OCI-LY3 (cell line): ENCODE results near the gene HSPA8.

Source experiments
- H2AFZ ChIP-seq: fragments of 200-600, 300-600 bp; shearing (Covaris generic); 2 replicates; pipeline ENCODE4 v1.6.0; 2014; ENCODE audit warnings: antibody characterized with exemption, low read depth, low read length
- H3K27ac ChIP-seq: fragments of 200-600, 300-600 bp; sonication (generic); 2 replicates; pipeline ENCODE4 v1.5.1; 2014; ENCODE audit warnings: mild to moderate bottlenecking, low read length, moderate library complexity, mixed read lengths
- H3K27me3 ChIP-seq: fragments of 200-600, 300-600 bp; sonication (generic); 2 replicates; pipeline ENCODE4 v1.6.1; 2014; ENCODE audit warnings: low read depth, low read length, mixed read lengths
- H3K36me3 ChIP-seq: fragments of 200-600, 300-600 bp; sonication (generic); replicated peaks from 2 replicates; pipeline ENCODE3; 2014; ENCODE audit warnings: low read depth, low read length, mixed read lengths
- H3K4me1 ChIP-seq: fragments of 300-600, 200-600 bp; sonication (generic); 2 replicates; pipeline ENCODE4 v1.6.1; 2014; ENCODE audit warnings: low read length, mixed read lengths
- H3K4me2 ChIP-seq: fragments of 200-600, 300-600 bp; sonication (generic); 2 replicates; pipeline ENCODE4 v1.6.1; 2014; ENCODE audit warnings: low read length, mixed read lengths
- H3K4me3 ChIP-seq: fragments of 300-600, 200-600 bp; sonication (generic); 2 replicates; pipeline ENCODE4 v1.5.1; 2014; ENCODE audit warnings: antibody characterized with exemption, mild to moderate bottlenecking, low read length, moderate library complexity
- H3K79me2 ChIP-seq: fragments of 300-600, 200-600 bp; shearing (Covaris generic); 2 replicates; pipeline ENCODE4 v1.6.1; 2014; ENCODE audit warnings: mild to moderate bottlenecking, low read length, mixed read lengths
- H3K9ac ChIP-seq: fragments of 300-600, 200-600 bp; shearing (Covaris generic); 2 replicates; pipeline ENCODE4 v1.6.0; 2014; ENCODE audit warnings: mild to moderate bottlenecking, low read length, moderate library complexity
- H3K9me3 ChIP-seq: fragments of 200-600, 300-600 bp; shearing (Covaris generic); 2 replicates; pipeline ENCODE4 v1.6.1; 2014; ENCODE audit warnings: low read length, mixed read lengths; ENCODE audit not compliant: insufficient read depth
- H4K20me1 ChIP-seq: fragments of 200-600, 300-600 bp; sonication (generic); 2 replicates; pipeline ENCODE4 v1.6.1; 2016; ENCODE audit warnings: low read length, mixed read lengths; ENCODE audit not compliant: insufficient read depth
- EZH2phosphoT487 ChIP-seq: fragments of 200-600 bp; shearing (Covaris generic); IDR thresholded peaks from 2 replicates; pipeline ENCODE4 v1.6.1; 2018; ENCODE audit warnings: antibody characterized with exemption, mixed run types, low read depth
- TF ChIP-seq, protein P1 (sequence below): fragments of 200-600, 300-600 bp; sonication (generic); IDR thresholded peaks from 2 replicates; pipeline ENCODE4 v1.5.1; 2014; ENCODE audit warnings: antibody characterized with exemption, low read length, low read depth

Gene HSPA8

DNA sequence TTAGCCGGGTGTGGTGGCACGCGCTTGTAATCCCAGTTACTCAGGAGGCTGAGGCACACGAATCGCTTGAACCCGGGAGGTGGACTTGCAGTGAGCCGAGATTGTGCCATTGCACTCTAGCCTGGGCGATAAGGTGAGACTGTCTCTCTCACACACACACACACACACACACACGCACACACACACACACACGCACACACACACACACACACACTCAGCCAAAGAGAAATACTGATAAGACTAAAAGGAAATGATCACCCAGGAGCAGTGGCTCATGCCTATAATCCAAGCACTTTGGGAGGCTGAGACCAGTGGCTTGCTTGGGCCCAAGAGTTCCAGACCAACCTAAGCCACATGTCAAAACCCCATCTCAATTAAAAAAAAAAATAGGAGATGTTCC is 20.8 kb downstream of the HSPA8 start:
- H3K79me2 ChIP-seq: no peaks in the 10 kb centered on the region
- H3K27ac ChIP-seq: no peak overlapping the region
- H3K4me3 ChIP-seq: no peak overlapping the region
- H3K27me3 ChIP-seq: no peaks in the 10 kb centered on the region
- H3K9ac ChIP-seq: no peak overlapping the region
- H4K20me1 ChIP-seq: no peaks in the 10 kb centered on the region
- H3K4me2 ChIP-seq: no peak overlapping the region
- H3K36me3 ChIP-seq: no peaks in the 10 kb centered on the region
- no peak overlapping the region for H2AFZ ChIP-seq
- H3K9me3 ChIP-seq: no peaks in the 10 kb centered on the region
- H3K4me1 ChIP-seq: no peaks in the 10 kb centered on the region
- no peak for TF ChIP-seq EZH2phosphoT487
- TF ChIP-seq, protein P1, sequence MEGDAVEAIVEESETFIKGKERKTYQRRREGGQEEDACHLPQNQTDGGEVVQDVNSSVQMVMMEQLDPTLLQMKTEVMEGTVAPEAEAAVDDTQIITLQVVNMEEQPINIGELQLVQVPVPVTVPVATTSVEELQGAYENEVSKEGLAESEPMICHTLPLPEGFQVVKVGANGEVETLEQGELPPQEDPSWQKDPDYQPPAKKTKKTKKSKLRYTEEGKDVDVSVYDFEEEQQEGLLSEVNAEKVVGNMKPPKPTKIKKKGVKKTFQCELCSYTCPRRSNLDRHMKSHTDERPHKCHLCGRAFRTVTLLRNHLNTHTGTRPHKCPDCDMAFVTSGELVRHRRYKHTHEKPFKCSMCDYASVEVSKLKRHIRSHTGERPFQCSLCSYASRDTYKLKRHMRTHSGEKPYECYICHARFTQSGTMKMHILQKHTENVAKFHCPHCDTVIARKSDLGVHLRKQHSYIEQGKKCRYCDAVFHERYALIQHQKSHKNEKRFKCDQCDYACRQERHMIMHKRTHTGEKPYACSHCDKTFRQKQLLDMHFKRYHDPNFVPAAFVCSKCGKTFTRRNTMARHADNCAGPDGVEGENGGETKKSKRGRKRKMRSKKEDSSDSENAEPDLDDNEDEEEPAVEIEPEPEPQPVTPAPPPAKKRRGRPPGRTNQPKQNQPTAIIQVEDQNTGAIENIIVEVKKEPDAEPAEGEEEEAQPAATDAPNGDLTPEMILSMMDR: no peak

DNA sequence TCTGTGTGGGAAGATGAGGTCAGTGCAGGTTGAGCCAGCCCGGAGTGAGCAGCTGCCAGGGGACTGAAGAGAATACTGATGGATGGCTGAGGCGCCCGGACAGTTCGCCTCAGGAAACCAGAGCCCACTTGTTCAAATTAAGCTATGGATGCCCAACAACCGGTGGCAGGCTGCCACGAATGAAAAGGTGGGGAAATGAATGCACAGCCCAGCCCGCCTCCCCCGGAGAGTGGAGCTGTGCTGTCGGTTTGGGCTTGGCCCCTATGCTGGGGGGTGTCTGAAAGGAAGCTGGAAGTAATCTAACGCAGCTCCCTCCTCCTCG is 21.9 kb downstream of the HSPA8 start:
- Histone ChIP-seq H3K4me1 (no peaks in the 10 kb centered on the region), H3K9ac (no peak overlapping the region), H3K36me3 (no peaks in the 10 kb centered on the region), H3K4me3 (no peak overlapping the region), H4K20me1 (no peaks in the 10 kb centered on the region), H3K4me2 (no peak overlapping the region), H2AFZ (no peak overlapping the region), H3K79me2 (no peaks in the 10 kb centered on the region), H3K27me3 (no peaks in the 10 kb centered on the region), H3K27ac (no peak overlapping the region), H3K9me3 (no peaks in the 10 kb centered on the region)
- no peak for TF ChIP-seq EZH2phosphoT487
- TF ChIP-seq, protein P1: no peak

DNA sequence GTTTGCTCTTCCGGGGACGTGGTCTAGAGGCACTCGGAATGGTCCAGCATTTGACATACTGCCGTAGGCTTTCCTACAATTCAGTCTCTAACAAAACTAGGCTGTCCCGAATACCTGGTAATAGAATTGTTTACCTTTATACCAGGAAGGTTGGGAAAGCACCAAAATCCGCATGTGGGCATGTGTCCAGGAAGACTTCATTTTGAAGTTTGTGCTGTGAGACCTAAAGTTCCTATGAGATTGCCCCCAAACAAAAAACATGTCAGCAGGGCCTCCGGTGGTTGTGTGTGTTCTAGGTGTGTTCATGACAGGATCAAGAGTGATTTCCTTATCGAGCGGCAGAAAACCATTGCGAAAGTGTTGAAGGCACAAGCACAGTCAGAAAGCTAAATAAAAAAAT is 26.1 kb downstream of the HSPA8 start:
- Histone ChIP-seq H3K36me3 (no peaks in the 10 kb centered on the region), H3K4me3 (no peak overlapping the region), H3K27me3 (0 out of 2 replicates have a peak, but pooled peaks cover 5% of the 10 kb centered on the region), H2AFZ (no peak overlapping the region), H3K79me2 (no peaks in the 10 kb centered on the region), H4K20me1 (no peaks in the 10 kb centered on the region), H3K9me3 (no peaks in the 10 kb centered on the region), H3K9ac (no peak overlapping the region), H3K4me1 (no peaks in the 10 kb centered on the region), H3K27ac (no peak overlapping the region), H3K4me2 (no peak overlapping the region)
- TF ChIP-seq EZH2phosphoT487: no peak
- TF ChIP-seq, protein P1: no peak

DNA sequence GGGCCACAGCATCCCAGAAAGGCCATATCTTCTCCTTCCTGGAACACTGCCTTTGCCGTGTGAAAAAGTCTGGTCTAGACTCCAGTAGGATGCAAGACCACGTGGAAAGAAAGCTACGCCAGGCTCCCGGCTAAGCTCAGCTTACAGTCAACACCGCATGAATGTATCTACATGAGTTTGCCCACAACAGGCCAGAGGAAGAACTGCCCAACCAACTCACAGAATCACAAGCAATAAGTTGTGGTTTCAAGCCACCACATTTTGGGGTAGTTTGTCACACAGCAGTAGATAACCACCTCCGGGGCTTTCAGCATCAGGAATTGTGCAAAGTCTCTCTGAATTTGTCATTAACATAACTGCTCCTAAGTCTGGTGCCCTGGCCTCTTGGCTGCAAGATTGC is 27.3 kb downstream of the HSPA8 start:
- no peak overlapping the region for H3K9ac ChIP-seq
- TF ChIP-seq, protein P1: no peak
- no peak for TF ChIP-seq EZH2phosphoT487
- no peaks in the 10 kb centered on the region for H3K9me3 ChIP-seq
- no peak overlapping the region for H3K4me2 ChIP-seq
- H3K27me3 ChIP-seq: peaks cover 15% of the 10 kb centered on the region; the same call in 1 of the 2 replicates
- H3K4me3 ChIP-seq: no peak overlapping the region
- no peaks in the 10 kb centered on the region for H3K36me3 ChIP-seq
- no peaks in the 10 kb centered on the region for H4K20me1 ChIP-seq
- no peak overlapping the region for H2AFZ ChIP-seq
- H3K27ac ChIP-seq: no peak overlapping the region
- H3K4me1 ChIP-seq: no peaks in the 10 kb centered on the region
- no peaks in the 10 kb centered on the region for H3K79me2 ChIP-seq
